MCF 10A (cell line): Measurements from ENCODE around the gene ODAD4. TPM values are rescaled to one million over a fixed set of nuclear protein-coding genes. Genes with fewer than 3 reads are reported as not detected.

Source experiments
- BruUV-seq: library from RNA; stranded (reverse); fragments of 400-500 nt; replicated peaks from 2 replicates; lab custom pipeline; 2021; lab: Mats Ljungman, UMichigan
- CTCF ChIA-PET: fragments of 300-600 bp; sonication (Branson Sonifier 250); formaldehyde crosslinking; extraction: SDS; loops from one replicate; lab custom pipeline; 2021; ENCODE audit warnings: antibody characterized with exemption, inconsistent platforms; lab: Yijun Ruan, JAX
- POLR2A ChIA-PET: fragments of 300-600, 350-650 bp; sonication (Branson Sonifier 250); formaldehyde crosslinking; extraction: SDS; loops from one replicate; lab custom pipeline; 2020; ENCODE audit warnings: antibody characterized with exemption, inconsistent platforms; lab: Yijun Ruan, JAX
- DNase-seq: peaks from one replicate; pipeline ENCODE4 v3.0.0-alpha.2; 2018; ENCODE audit not compliant: unreplicated experiment
- H3K27ac Mint-ChIP-seq: one replicate; pipeline ENCODE4 v1.8.0; 2022; ENCODE audit warnings: mild to moderate bottlenecking, low read depth, mixed read lengths; ENCODE audit not compliant: unreplicated experiment
- H3K27me3 Mint-ChIP-seq: one replicate; pipeline ENCODE4 v1.8.0; 2022; ENCODE audit warnings: mixed read lengths; ENCODE audit not compliant: insufficient read depth, unreplicated experiment
- H3K36me3 Mint-ChIP-seq: one replicate; pipeline ENCODE4 v1.8.0; 2022; ENCODE audit warnings: mild to moderate bottlenecking, moderate library complexity, mixed read lengths; ENCODE audit not compliant: insufficient read depth, unreplicated experiment
- H3K4me1 Mint-ChIP-seq: one replicate; pipeline ENCODE4 v1.8.0; 2022; ENCODE audit warnings: mixed read lengths; ENCODE audit not compliant: insufficient read depth, unreplicated experiment
- H3K4me3 Mint-ChIP-seq: one replicate; pipeline ENCODE4 v1.8.0; 2022; ENCODE audit warnings: mild to moderate bottlenecking, moderate library complexity, mixed read lengths; ENCODE audit not compliant: unreplicated experiment
- H3K9me3 Mint-ChIP-seq: one replicate; pipeline ENCODE4 v1.8.0; 2022; ENCODE audit warnings: mixed read lengths; ENCODE audit not compliant: unreplicated experiment
- intact Hi-C: fragments of 100-400 bp; cut with micrococcal nuclease; formaldehyde crosslinking; loops from 2 replicates; pipeline ENCODE4 v1.14.1; 2022
- total RNA-seq: library from RNA; stranded (reverse); gene quantifications from 2 replicates; pipeline ENCODE4 v1.2.3, GENCODE V29; 2022
- TF ChIP-seq, protein P1 (sequence below): fragments of 200-600 bp; IDR thresholded peaks from one replicate; pipeline ENCODE4 v1.8.0; 2022; ENCODE audit warnings: antibody characterized with exemption, mild to moderate bottlenecking; ENCODE audit not compliant: unreplicated experiment

The ODAD4 gene
- total RNA-seq, 1 experiment from 2014 or later: 0.96 TPM

DNA sequence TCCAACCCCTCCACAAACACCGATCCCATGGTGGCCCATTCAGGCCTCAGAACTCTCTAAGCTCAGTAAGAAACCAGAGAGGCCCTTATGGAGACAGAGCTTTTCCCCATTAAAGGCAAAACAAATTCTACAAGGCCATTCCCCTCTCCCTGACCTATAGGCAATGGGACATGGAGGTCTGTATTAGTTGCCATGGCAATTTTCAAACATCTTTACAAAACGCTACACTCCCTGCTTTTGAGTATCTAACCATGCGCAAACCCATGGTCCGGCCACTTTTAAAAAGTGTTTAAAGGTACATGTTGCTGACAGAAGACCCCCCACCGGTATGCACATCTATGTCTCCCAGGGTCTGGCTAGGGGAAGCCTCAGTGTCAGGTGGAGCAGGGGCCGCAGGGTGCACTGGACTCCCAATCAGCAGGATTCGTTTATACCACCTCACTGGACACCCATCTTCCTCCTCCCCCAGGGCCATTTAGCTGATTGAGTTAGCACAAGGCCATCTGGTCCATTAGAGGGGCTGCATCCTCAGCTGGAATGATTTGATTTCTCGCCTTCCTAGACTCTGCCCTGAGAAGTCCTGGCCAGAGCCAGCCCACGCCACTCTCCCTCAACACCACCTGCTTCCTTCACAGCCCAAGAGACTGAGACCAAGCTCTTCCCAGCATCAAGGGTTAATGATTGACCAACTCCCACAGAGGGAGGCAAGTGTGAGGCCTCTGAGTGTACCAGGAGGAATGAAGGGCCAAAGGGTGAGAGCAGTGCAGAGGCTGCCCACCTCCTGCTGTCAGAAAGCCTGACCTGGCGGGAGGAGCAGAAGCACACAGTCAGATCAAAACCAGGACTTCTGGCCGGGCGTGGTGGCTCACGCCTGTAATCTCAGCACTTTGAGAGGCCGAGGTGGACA, 22.5 kb upstream of the ODAD4 start:
- CTCF ChIA-PET: interaction anchor here (0.5 to 0.6 kb wide), 3 partner anchors 55 to 245 kb away, joined by 3 read pairs; partner anchors contain the start of gene DNAJC7
- Mint-ChIP-seq H3K27ac (no peak overlapping the region), H3K4me1 (peaks cover 9% of the 10 kb centered on the region), H3K36me3 (peaks cover 72% of the 10 kb centered on the region), H3K9me3 (no peaks in the 10 kb centered on the region), H3K4me3 (no peak overlapping the region), H3K27me3 (no peaks in the 10 kb centered on the region)
- intact Hi-C loops: no loop called here
- DNase-seq: no peak
- TF ChIP-seq, protein P1, sequence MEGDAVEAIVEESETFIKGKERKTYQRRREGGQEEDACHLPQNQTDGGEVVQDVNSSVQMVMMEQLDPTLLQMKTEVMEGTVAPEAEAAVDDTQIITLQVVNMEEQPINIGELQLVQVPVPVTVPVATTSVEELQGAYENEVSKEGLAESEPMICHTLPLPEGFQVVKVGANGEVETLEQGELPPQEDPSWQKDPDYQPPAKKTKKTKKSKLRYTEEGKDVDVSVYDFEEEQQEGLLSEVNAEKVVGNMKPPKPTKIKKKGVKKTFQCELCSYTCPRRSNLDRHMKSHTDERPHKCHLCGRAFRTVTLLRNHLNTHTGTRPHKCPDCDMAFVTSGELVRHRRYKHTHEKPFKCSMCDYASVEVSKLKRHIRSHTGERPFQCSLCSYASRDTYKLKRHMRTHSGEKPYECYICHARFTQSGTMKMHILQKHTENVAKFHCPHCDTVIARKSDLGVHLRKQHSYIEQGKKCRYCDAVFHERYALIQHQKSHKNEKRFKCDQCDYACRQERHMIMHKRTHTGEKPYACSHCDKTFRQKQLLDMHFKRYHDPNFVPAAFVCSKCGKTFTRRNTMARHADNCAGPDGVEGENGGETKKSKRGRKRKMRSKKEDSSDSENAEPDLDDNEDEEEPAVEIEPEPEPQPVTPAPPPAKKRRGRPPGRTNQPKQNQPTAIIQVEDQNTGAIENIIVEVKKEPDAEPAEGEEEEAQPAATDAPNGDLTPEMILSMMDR: no peak
- POLR2A ChIA-PET: interaction anchor here (1.0 to 4.0 kb wide), 2 partner anchors 11 to 121 kb away, joined by 3 to 13 read pairs; partner anchors contain the start of genes ACLY and JUP
- no TSS peak for BruUV-seq

DNA sequence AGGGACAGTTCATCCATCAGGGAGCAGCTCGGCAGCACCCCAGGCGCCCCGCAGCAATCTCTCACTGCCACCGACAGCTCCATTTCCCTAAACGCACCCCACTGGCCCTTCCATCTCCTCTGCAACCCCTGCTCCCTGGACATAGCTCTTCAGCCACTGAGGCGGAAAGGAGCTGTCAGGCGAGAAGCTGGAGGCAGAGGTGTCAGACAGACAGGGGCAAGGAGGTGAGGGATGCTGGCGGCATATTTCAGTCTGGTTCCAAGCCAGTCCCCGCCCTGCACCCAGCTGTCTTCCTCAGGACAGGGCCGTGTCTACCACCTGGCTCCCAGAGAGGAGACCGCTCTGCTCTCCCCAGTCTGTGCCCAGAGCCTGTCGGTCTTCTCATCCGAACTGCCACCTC, 21.3 kb upstream of the ODAD4 start:
- no TSS peak for BruUV-seq
- H3K4me1 Mint-ChIP-seq: peaks cover 14% of the 10 kb centered on the region
- ChIA-PET CTCF (no interaction called here), POLR2A (interaction anchor here (0.7 to 4.0 kb wide), 2 partner anchors 9 to 86 kb away, joined by 3 to 13 read pairs; partner anchors contain the start of gene ACLY)
- DNase-seq: no peak
- no peaks in the 10 kb centered on the region for H3K27me3 Mint-ChIP-seq
- no peak overlapping the region for H3K4me3 Mint-ChIP-seq
- intact Hi-C loops: no loop called here
- H3K27ac Mint-ChIP-seq: no peak overlapping the region
- TF ChIP-seq, protein P1: no peak
- H3K36me3 Mint-ChIP-seq: peaks cover 72% of the 10 kb centered on the region
- no peaks in the 10 kb centered on the region for H3K9me3 Mint-ChIP-seq

DNA sequence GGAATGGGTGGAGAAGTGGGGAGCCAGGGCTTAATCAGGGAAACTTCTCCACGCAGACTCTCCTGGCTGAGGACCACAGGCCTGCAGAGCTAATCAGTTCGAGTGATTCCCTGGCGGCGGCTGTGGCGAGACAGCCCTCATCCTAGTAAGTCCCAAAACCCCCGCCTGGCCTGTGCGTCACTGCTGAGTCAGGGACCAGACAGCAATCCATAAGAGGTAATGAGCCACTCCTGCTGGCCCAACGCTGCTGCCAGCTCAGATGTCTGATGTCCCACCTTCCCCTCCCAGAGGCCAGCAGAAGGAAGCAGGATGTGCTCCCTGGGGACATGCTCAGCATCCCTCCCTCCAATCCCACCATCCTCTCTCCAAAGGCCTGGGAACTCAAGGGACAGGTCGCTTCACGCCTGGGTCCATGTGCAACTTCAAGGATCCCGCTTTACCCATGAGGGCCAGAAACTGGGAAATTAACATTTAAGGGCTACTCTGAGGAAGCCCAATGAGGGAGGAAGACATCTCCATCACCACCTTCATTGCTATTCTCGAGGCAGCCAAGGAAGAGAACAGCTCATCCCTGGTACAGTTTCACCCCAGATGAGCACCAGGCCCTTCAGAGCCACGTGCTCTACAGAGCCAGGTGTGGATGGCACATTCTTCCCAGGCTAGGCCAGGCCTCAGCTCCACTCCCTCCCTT, 19.6 kb upstream of the ODAD4 start:
- TF ChIP-seq, protein P1: no peak
- H3K9me3 Mint-ChIP-seq: no peaks in the 10 kb centered on the region
- no peak overlapping the region for H3K27ac Mint-ChIP-seq
- POLR2A ChIA-PET: interaction anchor here (0.6 to 4.0 kb wide), 3 partner anchors 8 to 128 kb away, joined by 3 to 13 read pairs (median 3); partner anchors contain the start of gene ACLY
- peaks cover 29% of the 10 kb centered on the region for H3K4me1 Mint-ChIP-seq
- H3K36me3 Mint-ChIP-seq: peaks cover 64% of the 10 kb centered on the region
- no TSS peak for BruUV-seq
- peak; percentile 68 for DNase-seq
- no peaks in the 10 kb centered on the region for H3K27me3 Mint-ChIP-seq
- CTCF ChIA-PET: interaction anchor here (0.6 kb wide), 1 partner anchor 52 kb away, joined by 3 read pairs; no protein-coding TSS in a partner anchor
- no peak overlapping the region for H3K4me3 Mint-ChIP-seq
- intact Hi-C loops: no loop called here
